MM.1S (cell line): ENCODE results near the gene SULT1C2.

Source experiments
- DNase-seq: peaks from one replicate; pipeline ENCODE4 v3.0.0-alpha.2; 2015
- H2AFZ ChIP-seq: fragments of 300-600 bp; sonication (generic); 2 replicates; pipeline ENCODE4 v1.6.0; 2016; ENCODE audit warnings: antibody characterized with exemption, low read length
- H3F3A ChIP-seq: fragments of 300-600 bp; sonication (generic); 2 replicates; pipeline ENCODE4 v1.6.1; 2016; ENCODE audit warnings: mild to moderate bottlenecking, antibody characterized with exemption, low read length, moderate library complexity, mixed read lengths; ENCODE audit not compliant: insufficient read depth
- H3K27ac ChIP-seq: fragments of 300-600 bp; sonication (generic); 2 replicates; pipeline ENCODE4 v1.5.1; 2016; ENCODE audit warnings: mild to moderate bottlenecking, low read length
- H3K27me3 ChIP-seq: fragments of 300-600 bp; sonication (generic); replicated peaks from 2 replicates; pipeline ENCODE4 v1.6.0; 2016; ENCODE audit warnings: low read length; ENCODE audit not compliant: insufficient read depth
- H3K36me3 ChIP-seq: fragments of 300-600 bp; sonication (generic); replicated peaks from 2 replicates; pipeline ENCODE4 v1.6.1; 2016; ENCODE audit warnings: mild to moderate bottlenecking, low read length, mixed read lengths; ENCODE audit not compliant: insufficient read depth
- H3K4me1 ChIP-seq: fragments of 300-600 bp; sonication (generic); 2 replicates; pipeline ENCODE4 v1.6.1; 2016; ENCODE audit warnings: low read length, mixed read lengths
- H3K4me2 ChIP-seq: fragments of 300-600 bp; sonication (generic); 2 replicates; pipeline ENCODE4 v1.6.0; 2016; ENCODE audit warnings: low read depth, low read length
- H3K4me3 ChIP-seq: fragments of 300-600 bp; sonication (generic); 2 replicates; pipeline ENCODE4 v1.5.1; 2016; ENCODE audit warnings: low read length, mixed read lengths
- H3K79me2 ChIP-seq: fragments of 300-600 bp; sonication (generic); 2 replicates; pipeline ENCODE4 v1.6.1; 2016; ENCODE audit warnings: mixed run types, low read length, mixed read lengths
- H3K9ac ChIP-seq: fragments of 300-600 bp; sonication (generic); 2 replicates; pipeline ENCODE4 v1.6.1; 2016; ENCODE audit warnings: low read length, mixed read lengths
- H3K9me2 ChIP-seq: fragments of 300-600 bp; sonication (generic); replicated peaks from 2 replicates; pipeline ENCODE4 v1.6.1; 2016; ENCODE audit warnings: mild to moderate bottlenecking, low read length, mixed read lengths; ENCODE audit not compliant: insufficient read depth
- H3K9me3 ChIP-seq: fragments of 300-600 bp; sonication (generic); replicated peaks from 2 replicates; pipeline ENCODE4 v1.6.1; 2016; ENCODE audit warnings: mild to moderate bottlenecking, low read length, mixed read lengths; ENCODE audit not compliant: insufficient read depth
- H4K20me1 ChIP-seq: fragments of 300-600 bp; sonication (generic); 2 replicates; pipeline ENCODE4 v1.6.1; 2016; ENCODE audit warnings: mild to moderate bottlenecking, low read length, moderate library complexity, mixed read lengths; ENCODE audit not compliant: insufficient read depth
- EZH2 ChIP-seq: fragments of 300-600 bp; sonication (generic); optimal IDR thresholded peaks from 2 replicates; pipeline ENCODE3; 2017; ENCODE audit warnings: low read depth, mild to moderate bottlenecking, antibody characterized with exemption, low read length, mixed read lengths
- EZH2phosphoT487 ChIP-seq: fragments of 300-600 bp; sonication (generic); IDR thresholded peaks from 2 replicates; pipeline ENCODE4 v1.6.1; 2018; ENCODE audit warnings: antibody characterized with exemption, low read length
- TF ChIP-seq, protein P1 (sequence below): fragments of 300-600 bp; sonication (generic); IDR thresholded peaks from 2 replicates; pipeline ENCODE4 v1.5.1; 2016; ENCODE audit warnings: antibody characterized with exemption, low read length, mixed read lengths

Gene SULT1C2

DNA sequence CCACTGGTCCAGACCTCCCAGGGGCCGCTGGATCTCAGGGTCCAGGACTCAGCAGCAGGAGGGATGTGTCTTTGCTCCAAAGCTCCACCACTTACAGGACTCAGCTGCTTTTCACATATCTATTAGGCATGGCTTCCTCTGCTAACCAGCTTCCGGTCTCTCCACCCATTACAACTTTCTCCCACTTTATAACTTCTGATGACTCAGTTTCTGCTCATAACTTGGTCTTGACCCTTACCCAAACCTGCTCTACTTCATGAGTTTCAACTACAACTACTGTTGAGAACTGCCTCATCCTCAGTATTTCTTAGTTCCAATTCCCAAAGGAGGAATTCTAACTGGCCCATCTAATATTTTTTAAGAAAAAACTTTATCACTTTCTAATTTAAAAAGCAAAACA lies 17.2 kb downstream of the SULT1C2 start:
- no peaks in the 10 kb centered on the region for H4K20me1 ChIP-seq
- H3K9ac ChIP-seq, result no peak overlapping the region
- no peaks in the 10 kb centered on the region for H3K79me2 ChIP-seq
- TF ChIP-seq, protein P1, sequence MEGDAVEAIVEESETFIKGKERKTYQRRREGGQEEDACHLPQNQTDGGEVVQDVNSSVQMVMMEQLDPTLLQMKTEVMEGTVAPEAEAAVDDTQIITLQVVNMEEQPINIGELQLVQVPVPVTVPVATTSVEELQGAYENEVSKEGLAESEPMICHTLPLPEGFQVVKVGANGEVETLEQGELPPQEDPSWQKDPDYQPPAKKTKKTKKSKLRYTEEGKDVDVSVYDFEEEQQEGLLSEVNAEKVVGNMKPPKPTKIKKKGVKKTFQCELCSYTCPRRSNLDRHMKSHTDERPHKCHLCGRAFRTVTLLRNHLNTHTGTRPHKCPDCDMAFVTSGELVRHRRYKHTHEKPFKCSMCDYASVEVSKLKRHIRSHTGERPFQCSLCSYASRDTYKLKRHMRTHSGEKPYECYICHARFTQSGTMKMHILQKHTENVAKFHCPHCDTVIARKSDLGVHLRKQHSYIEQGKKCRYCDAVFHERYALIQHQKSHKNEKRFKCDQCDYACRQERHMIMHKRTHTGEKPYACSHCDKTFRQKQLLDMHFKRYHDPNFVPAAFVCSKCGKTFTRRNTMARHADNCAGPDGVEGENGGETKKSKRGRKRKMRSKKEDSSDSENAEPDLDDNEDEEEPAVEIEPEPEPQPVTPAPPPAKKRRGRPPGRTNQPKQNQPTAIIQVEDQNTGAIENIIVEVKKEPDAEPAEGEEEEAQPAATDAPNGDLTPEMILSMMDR, result no peak
- no peak for TF ChIP-seq EZH2
- H3K4me1 ChIP-seq, result peaks cover 9% of the 10 kb centered on the region; the same call in 1 of the 2 replicates
- no peaks in the 10 kb centered on the region for H3K36me3 ChIP-seq
- H3K27ac ChIP-seq, result no peak overlapping the region
- no peaks in the 10 kb centered on the region for H3K9me2 ChIP-seq
- H3K4me2 ChIP-seq, result no peak overlapping the region
- no peaks in the 10 kb centered on the region for H3K9me3 ChIP-seq
- DNase-seq, result no peak
- H3K27me3 ChIP-seq, result no peaks in the 10 kb centered on the region
- no peak overlapping the region for H3K4me3 ChIP-seq
- H3F3A ChIP-seq, result no peaks in the 10 kb centered on the region
- no peak overlapping the region for H2AFZ ChIP-seq

DNA sequence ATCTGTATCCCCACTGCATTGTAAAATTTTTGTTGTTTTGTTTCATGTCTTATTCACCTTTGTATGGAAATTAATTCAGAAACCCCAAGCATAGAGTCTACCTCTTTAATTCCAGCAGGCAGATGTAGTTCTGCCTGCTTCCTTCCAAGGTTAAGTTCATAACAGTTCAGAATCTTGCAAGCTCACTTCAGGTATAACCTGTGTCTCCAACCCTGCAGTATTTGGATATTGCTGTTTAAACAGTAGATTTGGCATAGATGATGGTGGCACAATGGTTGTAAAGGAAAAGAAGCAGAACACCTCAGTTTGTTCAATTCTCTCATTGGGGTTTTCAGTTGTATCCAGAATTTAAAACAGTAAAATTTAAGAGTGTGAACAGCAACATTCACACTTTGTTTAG lies 21.2 kb downstream of the SULT1C2 start:
- no peaks in the 10 kb centered on the region for H3F3A ChIP-seq
- H3K4me1 ChIP-seq, result no peaks in the 10 kb centered on the region
- H3K4me3 ChIP-seq, result no peak overlapping the region
- H3K79me2 ChIP-seq, result no peaks in the 10 kb centered on the region
- no peak overlapping the region for H2AFZ ChIP-seq
- no peak for DNase-seq
- H4K20me1 ChIP-seq, result no peaks in the 10 kb centered on the region
- H3K27me3 ChIP-seq, result no peaks in the 10 kb centered on the region
- H3K27ac ChIP-seq, result no peak overlapping the region
- H3K4me2 ChIP-seq, result no peak overlapping the region
- H3K9me3 ChIP-seq, result no peaks in the 10 kb centered on the region
- no peaks in the 10 kb centered on the region for H3K9me2 ChIP-seq
- H3K36me3 ChIP-seq, result no peaks in the 10 kb centered on the region
- TF ChIP-seq EZH2phosphoT487, result no peak
- TF ChIP-seq, protein P1, result no peak
- TF ChIP-seq EZH2, result no peak
- H3K9ac ChIP-seq, result no peak overlapping the region

DNA sequence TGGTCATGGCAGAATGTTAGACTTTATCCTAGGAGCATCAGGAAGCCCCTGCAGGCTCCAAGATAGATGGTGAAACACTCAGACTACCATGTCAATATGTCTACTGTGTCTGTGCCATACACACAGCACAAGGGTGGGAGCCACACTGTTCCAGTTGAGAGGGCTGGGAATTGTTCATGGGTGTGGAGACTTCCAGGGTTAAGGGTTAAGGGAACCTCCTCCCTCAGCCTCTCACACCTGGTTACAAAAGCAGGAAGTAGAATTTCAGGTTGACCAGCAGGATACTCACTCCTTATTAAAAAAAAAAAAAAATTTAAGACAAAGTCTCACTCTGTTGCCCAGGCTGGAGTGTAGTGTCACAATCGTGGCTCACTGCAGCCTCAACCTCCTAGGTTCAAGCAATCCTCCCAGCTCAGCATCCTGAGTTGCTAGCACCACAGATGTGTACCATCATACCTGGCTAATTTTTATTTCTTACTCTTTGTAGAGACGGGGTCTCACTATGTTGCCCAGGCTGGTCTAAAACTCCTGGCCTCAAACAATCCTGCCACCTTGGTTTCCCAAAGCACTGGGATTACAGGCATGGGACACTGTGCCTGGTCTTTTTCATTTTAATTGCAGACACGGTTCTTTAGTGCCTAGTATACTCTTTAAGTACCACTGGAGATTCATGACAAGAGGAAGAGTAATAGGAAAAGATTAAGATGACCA lies 26.0 kb downstream of the SULT1C2 start:
- no peak overlapping the region for H3K9ac ChIP-seq
- H4K20me1 ChIP-seq, result no peaks in the 10 kb centered on the region
- no peaks in the 10 kb centered on the region for H3K9me3 ChIP-seq
- TF ChIP-seq, protein P1, result no peak
- TF ChIP-seq EZH2, result no peak
- TF ChIP-seq EZH2phosphoT487, result no peak
- no peaks in the 10 kb centered on the region for H3K79me2 ChIP-seq
- H3K27ac ChIP-seq, result no peak overlapping the region
- no peaks in the 10 kb centered on the region for H3K36me3 ChIP-seq
- H3K4me2 ChIP-seq, result no peak overlapping the region
- H3K4me3 ChIP-seq, result no peak overlapping the region
- H3K27me3 ChIP-seq, result no peaks in the 10 kb centered on the region
- H3K4me1 ChIP-seq, result no peaks in the 10 kb centered on the region
- no peak overlapping the region for H2AFZ ChIP-seq
- no peaks in the 10 kb centered on the region for H3K9me2 ChIP-seq
- H3F3A ChIP-seq, result no peaks in the 10 kb centered on the region
- no peak for DNase-seq
